IPS-18c (cell line): ENCODE measurements around the gene NTM.
"Not testable (repeated sequence)": the region's sequence is repeated elsewhere in the genome, so short reads cannot be mapped to it uniquely, and the experiment has no call there.

Source experiments
- H3K4me3 ChIP-seq: 2 replicates; pipeline ENCODE4 v1.7.0; 2013; ENCODE audit warnings: low read depth, mild to moderate bottlenecking, low read length, moderate library complexity; ENCODE audit not compliant: insufficient read depth
- H3K9me3 ChIP-seq: one replicate; pipeline ENCODE4 v1.6.1; 2013; ENCODE audit warnings: mild to moderate bottlenecking, low read length, moderate library complexity; ENCODE audit not compliant: control insufficient read depth, insufficient read depth

The NTM gene

DNA sequence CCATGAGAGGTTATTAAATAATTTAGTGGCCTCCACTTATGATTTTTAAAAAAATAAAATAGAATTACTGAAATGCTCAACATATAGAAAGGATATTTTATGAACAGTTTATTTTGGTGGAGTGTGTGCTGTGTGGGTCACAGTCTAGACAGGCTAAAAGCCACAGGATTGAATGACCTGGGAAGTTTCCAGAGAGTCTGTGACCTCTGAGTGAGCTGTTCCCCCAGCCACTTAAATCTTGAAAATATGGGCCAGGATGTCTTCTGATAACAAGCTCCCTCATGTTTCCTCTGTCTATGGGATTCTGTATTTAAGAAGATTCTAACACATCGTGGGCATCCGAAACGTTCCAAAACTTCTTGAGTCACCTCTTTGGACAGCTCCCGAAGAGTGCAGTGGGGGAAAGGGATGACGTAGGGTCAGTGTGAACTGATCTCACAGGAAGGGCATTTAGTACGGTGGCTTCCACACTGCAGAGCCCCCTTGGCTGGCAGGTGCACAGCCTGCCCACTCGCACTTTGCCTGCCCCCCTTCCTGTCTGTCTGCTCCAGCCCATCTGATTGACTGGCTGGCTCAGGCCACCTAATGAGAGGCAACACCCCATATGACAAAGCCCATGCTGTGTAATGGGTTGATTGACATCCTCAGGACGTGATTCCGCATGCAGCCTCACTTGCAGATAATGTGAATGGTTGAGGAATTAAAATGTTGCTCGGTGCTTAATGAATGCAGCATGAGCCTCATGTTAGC is 97.4 kb downstream of the NTM start:
- no peaks in the 10 kb centered on the region for H3K9me3 ChIP-seq

DNA sequence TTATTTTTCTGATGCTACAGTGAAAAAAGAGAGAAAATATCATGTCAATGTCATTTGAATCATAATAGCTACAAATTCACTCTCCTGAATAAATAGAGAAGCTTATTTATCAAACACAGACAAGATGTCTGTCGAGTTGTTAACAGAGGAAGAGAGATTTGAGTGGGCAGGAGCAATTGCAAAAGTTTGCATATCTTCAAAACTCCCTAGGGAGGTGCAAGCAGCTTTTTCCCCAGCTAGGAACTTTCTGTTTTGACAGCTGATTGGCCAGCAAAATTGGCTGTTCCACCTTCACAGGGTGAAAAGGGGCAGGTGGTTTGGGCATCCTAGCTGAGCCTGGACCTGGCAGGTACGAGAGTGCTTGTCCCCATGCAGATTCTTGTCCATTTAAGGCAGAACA is 98.2 kb downstream of the NTM start:
- Histone ChIP-seq H3K4me3 (no peak overlapping the region), H3K9me3 (no peaks in the 10 kb centered on the region)

More for the DNA sequence above, 97.4 kb downstream of the NTM start:
- no peak overlapping the region for H3K4me3 ChIP-seq

DNA sequence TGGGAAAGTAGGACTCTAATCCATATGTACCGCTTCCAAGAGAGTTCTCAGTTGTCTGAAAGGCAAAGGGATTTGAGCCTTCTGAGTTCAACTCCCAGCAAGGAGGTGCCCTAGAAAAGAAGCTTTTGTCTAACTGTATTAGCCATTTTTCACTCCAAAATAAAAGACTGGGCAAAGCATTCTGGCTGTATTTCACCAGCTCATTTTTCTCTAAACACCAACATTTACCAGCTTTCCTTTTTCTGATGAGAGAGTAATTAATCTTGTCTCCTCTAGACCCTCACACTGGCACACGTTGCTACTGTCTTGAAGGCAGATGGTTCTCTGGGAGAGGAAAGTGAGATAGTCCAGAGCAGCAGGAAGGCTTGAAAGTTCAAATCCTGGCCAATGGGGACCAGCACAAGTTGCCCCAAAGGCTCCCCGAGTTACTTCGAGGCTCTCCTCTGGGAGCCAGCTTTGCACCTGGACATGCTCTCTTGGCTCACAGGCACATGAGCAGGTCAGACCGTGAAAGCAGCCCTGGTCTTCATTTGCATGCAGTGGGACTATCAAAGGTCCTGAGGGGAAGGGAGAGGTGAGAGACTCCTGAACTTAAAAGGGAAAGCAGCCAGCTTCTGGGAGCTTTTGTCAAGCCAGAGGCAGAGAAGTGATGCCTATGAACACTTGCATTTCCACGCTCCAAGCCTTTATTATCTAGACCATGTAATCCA is 100.0 kb downstream of the NTM start:
- Histone ChIP-seq H3K9me3 (no peaks in the 10 kb centered on the region), H3K4me3 (no peak overlapping the region)

DNA sequence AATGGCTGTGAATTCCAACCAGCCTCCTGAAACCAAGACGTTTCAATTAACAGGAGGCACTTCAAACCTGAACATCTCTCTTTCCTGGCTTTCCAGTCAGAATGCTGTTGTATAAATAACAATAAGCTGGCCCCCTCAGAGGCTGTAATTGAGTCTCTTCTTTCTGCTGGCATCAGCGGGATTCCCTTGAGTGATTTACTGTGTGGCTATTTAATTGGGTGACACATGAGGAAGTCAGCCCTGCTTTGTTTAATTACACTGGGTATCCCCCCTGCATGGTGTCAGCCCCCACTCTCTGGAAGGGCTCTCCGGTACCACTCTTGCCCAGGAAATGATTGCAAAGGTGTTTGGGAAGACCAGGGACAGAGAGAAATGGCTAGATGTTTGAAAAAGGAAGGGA is 101.6 kb downstream of the NTM start:
- no peak overlapping the region for H3K4me3 ChIP-seq
- H3K9me3 ChIP-seq, result no peaks in the 10 kb centered on the region

DNA sequence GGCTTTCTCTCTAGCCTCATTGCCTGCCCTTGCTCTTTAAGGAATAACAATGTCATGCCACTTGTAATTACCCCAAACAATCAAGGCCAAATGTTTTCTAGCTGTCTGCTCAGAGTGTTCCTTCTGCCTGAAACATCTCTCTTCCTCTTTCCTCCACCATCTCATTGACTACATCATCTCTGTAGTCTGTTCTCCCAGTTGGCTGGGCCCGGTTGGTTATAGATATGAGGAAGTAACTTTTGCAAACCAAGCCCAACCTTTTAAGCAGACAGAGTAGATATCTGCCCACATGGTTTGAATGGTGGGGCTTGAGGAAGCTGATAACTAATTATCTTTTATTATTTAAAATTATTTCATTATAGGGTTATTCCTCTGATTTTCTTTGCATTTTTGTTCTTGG is 104.5 kb downstream of the NTM start:
- no peak overlapping the region for H3K4me3 ChIP-seq
- no peaks in the 10 kb centered on the region for H3K9me3 ChIP-seq

DNA sequence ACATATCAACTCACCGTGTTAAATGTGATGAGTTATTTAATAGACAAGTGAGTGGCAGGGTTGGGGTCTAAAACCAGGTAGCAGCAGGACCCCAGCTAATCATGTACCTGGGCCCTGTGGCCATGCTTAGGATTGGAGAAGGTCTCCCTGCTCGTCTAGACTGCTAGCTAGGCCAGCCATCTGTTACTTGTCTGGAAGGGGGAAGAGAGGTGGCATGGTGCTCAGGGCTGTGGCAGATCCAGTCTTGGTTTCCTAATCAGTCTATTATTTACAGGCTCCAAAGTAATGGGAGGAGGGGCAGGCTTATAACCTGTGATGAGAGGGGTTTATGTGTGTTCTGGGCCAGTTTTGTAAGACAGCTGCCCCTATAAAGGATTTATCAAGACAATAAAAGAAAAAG is 105.9 kb downstream of the NTM start:
- H3K4me3 ChIP-seq, result no peak overlapping the region
- H3K9me3 ChIP-seq, result no peaks in the 10 kb centered on the region

DNA sequence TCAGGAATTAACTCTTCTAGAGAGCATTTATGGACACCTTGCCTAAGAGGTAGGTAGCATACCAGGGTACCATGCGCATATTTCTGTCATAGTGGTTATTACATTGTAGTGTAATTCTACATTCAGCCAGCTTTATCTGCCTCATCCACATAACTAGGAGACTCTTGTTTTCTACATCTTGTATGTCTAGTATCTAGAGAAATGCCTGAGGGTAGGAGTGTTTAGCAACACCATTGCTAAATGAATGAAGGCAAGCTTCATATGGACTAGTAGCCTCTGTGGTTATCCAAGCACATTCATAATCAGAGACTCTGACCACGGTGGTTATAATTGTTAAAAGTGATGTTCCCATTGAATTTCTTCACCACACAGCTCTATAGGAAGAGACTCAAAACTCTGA is 107.9 kb downstream of the NTM start:
- no peaks in the 10 kb centered on the region for H3K9me3 ChIP-seq
- H3K4me3 ChIP-seq, result no peak overlapping the region

DNA sequence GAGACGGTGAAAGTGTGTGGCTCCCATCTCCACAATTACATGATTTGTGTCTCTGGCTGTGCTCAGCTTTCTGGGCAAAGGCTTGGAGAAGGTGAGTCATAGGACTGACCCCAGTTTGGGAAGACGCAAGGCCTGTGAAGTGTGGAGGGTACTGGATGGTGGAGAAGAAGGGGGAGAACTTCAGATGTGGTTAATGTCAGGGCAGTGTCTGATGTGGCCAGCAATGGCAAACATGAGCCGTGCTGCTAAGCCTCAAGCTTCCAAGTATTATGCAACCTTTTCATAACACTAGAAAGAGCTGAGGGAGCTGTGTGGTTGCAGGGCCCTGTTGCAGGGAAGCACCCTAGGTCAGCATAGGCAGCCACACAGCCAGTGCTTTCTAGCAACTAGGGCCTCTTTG is 110.9 kb downstream of the NTM start:
- H3K4me3 ChIP-seq, result no peak overlapping the region
- no peaks in the 10 kb centered on the region for H3K9me3 ChIP-seq

DNA sequence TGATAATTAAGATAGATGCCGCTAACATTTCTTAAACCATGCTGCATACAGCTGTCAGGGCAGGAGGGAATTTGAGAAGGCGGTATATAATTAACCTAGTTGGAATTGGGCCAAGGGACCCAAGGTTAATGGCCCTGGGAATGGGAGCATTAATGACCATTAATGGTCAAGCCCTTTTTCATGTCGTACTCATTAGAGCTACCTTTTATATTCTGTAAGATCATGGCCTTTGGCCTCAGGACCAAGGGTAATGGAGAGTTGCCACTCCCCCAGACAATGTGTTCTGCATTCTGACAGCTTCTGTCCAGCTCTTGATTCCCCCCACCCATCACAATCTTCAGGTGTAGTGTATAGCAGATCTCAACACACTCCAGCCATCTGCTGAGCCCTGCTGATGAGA is 111.6 kb downstream of the NTM start:
- Histone ChIP-seq H3K4me3 (no peak overlapping the region), H3K9me3 (no peaks in the 10 kb centered on the region)

DNA sequence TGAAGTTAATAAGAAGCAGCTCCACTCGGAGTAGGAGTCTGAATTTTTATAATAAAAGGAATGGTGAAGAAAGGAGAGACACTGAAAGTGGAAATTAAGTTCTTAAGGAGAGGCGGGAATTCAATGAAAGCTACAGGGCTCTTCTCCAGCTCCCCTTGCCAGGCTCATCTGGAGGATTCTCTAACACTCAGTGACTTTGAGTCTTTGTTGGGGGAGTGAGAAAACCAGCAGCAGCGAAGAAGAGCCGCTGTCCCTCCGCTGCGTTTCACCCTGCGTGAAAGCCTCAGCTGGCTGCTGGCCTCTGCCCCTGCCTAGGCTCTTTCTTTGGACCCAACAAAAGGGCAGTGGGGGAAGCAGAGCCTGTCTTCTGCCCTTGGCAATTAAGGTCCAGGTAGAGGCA is 113.0 kb downstream of the NTM start:
- Histone ChIP-seq H3K9me3 (no peaks in the 10 kb centered on the region), H3K4me3 (no peak overlapping the region)

DNA sequence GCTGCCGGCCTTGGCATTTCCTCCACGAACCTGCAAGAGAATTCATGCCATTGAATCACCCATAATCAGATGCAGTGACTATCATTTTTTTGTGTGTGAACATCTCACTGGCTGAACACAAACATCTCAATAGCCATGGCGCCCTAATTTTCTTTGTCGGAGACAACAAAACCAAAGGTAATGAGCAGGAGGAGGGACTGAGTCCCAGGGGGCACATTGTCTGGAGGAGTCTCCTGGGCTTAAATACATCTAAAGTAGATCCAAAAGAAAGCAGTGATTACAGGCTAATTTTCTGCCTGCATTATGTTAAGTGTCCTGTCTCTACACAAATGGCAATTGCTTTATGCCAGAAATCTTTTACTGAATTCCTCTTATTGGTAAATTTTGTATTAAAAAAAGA is 113.5 kb downstream of the NTM start:
- no peak overlapping the region for H3K4me3 ChIP-seq
- H3K9me3 ChIP-seq, result no peaks in the 10 kb centered on the region

DNA sequence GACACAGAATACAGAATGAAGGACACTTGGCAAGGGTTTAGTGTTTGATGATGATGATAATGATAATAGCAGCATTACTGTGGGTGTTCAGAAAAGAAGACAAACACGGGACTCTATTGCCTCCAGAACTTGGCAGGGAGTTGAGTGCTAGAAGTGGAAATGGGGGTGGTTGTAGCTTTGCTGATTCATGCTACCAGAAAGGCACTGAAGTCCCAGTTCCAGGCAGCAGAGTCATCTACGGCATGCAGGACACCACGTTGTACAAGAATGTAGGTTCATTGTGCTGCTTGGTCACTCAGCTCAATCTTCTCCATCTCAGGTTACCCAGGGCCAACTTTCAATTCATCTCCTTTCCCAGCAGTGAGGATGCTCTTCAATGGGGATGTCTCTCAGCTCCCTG is 115.7 kb downstream of the NTM start:
- Histone ChIP-seq H3K9me3 (no peaks in the 10 kb centered on the region), H3K4me3 (no peak overlapping the region)

DNA sequence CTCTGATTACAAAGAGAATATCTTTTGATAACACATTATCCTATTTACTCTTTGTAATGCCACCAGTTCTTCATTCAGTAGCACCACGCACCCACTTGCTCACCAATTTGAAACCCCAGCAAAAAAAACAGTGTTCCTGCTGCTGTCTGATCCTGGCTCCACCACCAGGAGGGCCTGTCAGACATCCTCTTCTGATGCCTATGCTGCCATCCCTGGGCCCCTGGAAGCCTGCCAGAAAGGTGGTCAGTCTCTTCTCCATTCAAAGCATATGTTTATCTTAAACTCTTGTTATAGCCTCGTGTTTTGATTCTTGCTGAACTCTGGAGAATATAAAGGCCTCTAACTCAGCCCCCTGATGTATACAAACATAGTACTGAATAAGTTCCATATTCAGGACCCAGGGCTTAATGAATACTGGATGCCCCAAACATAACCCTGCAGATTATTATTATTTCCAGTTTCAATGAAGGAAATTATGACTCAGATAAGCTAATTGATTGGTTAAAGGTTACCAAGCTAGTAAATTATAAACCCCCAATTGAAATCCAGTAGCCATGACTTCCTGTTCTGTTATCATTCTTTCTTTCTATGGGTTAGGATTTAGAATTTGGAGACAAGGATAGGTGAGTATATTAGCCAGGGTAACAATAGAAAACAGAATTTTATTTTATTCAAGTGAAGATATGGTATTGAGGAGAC is 116.7 kb downstream of the NTM start:
- Histone ChIP-seq H3K9me3 (no peaks in the 10 kb centered on the region), H3K4me3 (no peak overlapping the region)

DNA sequence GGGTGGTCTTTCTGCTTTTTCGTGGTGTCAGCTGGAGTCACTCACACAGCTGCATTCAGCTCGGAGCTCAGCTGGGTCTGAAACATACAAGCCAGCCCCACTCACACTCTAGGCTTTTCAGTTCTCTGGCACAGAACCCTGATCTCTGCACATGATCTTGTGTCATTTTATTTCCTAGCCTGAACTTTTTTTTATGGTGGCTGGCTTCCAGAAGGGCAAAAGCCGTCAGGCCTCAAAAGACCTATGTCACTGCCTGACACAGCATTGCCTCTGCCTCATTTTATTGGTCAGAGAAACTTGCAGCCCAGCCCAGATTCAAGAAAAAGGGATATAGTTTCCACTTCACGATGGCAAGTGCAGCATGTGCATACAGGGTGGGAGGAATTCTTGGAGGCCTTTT is 117.8 kb downstream of the NTM start:
- H3K4me3 ChIP-seq, result no peak overlapping the region
- no peaks in the 10 kb centered on the region for H3K9me3 ChIP-seq

DNA sequence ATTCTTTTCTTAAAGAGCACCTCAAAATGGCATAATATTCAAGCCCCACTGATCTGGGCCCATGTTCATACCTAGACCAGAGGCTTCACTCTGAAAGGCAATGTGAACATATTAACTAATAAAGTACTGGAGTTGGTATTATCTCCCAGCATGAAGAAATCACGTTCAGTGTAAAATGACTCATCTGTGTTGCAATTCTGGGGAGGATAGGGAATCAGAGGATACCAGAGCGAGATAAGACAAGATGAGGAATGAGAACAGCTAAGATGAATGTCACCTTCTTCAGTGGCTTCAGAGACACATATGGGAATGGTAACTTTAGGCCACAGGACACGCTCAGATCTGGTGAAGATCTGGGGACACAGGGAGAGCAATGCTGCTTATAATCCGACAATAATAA is 121.1 kb downstream of the NTM start:
- Histone ChIP-seq H3K9me3 (no peaks in the 10 kb centered on the region), H3K4me3 (no peak overlapping the region)

DNA sequence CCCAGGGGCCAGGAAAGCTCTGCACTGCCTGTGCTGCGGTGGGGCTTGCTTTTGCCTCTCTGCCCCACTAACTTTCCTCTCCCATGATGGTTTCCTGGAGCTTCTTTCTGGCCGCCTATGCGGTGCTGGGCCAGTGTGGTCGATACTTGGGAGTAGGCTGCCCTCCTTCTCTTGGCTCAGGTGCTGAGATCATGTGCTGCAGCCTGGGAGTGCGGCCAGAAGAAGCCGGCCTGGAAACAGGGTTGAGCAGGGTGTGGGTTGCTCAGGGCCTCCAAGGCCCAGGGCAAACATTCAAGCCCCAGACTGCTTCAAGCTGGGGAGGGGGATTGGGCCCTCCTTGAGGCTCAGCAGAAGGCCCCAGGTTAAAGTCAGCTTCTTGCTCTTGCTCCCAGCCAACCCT is 125.0 kb downstream of the NTM start:
- no peaks in the 10 kb centered on the region for H3K9me3 ChIP-seq

DNA sequence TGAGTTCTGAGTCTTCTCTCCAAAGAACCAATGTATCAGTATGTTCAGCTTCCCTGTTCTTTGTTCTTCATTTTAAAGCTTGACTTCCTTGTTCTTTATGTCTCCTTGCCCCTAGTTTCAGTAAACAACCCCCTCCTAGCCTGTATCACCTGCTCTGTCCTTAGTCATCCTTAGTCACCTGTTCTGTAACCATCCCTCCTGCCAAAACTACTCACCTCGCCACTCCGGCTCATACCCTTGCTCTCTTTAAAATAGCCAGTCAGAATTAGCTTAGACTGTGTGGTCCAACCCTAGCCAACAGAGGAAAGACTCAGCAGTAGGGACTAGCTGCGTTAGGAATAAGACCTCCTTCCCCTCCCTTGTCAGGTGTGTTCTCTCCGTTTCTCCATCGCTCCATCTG is 127.3 kb downstream of the NTM start:
- not testable (repeated sequence) for H3K9me3 ChIP-seq, H3K4me3 ChIP-seq

More for the DNA sequence above, 125.0 kb downstream of the NTM start:
- H3K4me3 ChIP-seq, result no peak overlapping the region

DNA sequence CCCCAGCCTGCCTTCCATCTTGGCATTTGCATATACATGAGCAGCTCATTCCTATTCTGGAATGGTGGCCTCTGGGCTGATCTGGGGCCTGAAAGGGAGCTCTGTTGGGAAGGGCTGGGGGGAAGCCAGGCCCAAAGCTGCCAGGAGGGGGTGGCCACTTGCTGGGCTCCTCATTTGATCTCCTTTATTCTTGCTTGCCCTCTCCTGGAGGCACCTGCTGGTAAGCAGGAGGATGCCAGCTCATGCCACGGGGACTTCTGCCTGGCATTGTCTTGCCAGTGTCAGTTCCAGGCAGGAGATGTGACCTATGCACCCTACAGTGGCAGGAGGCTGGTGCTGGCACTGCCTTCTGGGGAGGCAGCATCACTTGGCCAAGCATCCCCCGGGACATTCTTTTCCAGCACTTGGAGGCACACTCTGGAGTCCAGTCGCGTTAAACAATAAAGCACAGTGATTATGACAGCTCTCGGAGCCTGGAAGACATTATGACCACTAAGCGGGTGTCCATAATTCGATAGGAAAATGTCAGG is 128.3 kb downstream of the NTM start:
- Histone ChIP-seq H3K4me3 (no peak overlapping the region), H3K9me3 (no peaks in the 10 kb centered on the region)
